HEK293T (cell line): ENCODE measurements around the gene CLASP1.
"Not testable (repeated sequence)": the region's sequence is repeated elsewhere in the genome, so short reads cannot be mapped to it uniquely, and the experiment has no call there.

Experiments used
- CTCF ChIA-PET: fragments of 350-600 bp; formaldehyde crosslinking; extraction: SDS; loops from one replicate; lab custom pipeline; 2021; ENCODE audit warnings: antibody characterized with exemption, inconsistent platforms; lab: Yijun Ruan, JAX
- POLR2A ChIA-PET: fragments of 350-600 bp; formaldehyde crosslinking; extraction: SDS; loops from one replicate; lab custom pipeline; 2020; ENCODE audit warnings: antibody characterized with exemption, inconsistent platforms; lab: Yijun Ruan, JAX
- DNase-seq: peaks from one replicate; pipeline ENCODE4 v3.0.0; 2012; ENCODE audit warnings: mixed read lengths; ENCODE audit errors: extremely low spot score
- ARNT ChIP-seq: fragments of 450-650 bp; IDR thresholded peaks from 2 replicates; pipeline ENCODE4 v1.6.1; 2017; ENCODE audit warnings: mild to moderate bottlenecking
- BHLHE40 ChIP-seq: fragments of 450-650 bp; IDR thresholded peaks from 2 replicates; pipeline ENCODE4 v1.6.1; 2016; ENCODE audit warnings: mild to moderate bottlenecking, moderate library complexity, borderline replicate concordance
- CTBP1 ChIP-seq: fragments of 450-650 bp; IDR thresholded peaks from 2 replicates; pipeline ENCODE4 v1.6.1; 2016; ENCODE audit warnings: borderline replicate concordance
- ELF4 ChIP-seq: fragments of 450-650 bp; IDR thresholded peaks from 2 replicates; pipeline ENCODE4 v1.6.1; 2017; ENCODE audit warnings: antibody characterized with exemption
- FOXA1 ChIP-seq: fragments of 450-650 bp; IDR thresholded peaks from 2 replicates; pipeline ENCODE4 v1.6.1; 2016; ENCODE audit warnings: mild to moderate bottlenecking
- FOXK2 ChIP-seq: fragments of 450-650 bp; IDR thresholded peaks from 2 replicates; pipeline ENCODE4 v1.6.1; 2016; ENCODE audit warnings: mild to moderate bottlenecking
- FOXM1 ChIP-seq: fragments of 450-650 bp; IDR thresholded peaks from 2 replicates; pipeline ENCODE4 v1.6.1; 2017; ENCODE audit warnings: mild to moderate bottlenecking, borderline replicate concordance
- HDGF ChIP-seq: fragments of 450-650 bp; IDR thresholded peaks from 2 replicates; pipeline ENCODE4 v1.6.1; 2017; ENCODE audit warnings: antibody characterized with exemption, borderline replicate concordance
- L3MBTL2 ChIP-seq: fragments of 450-650 bp; conservative IDR thresholded peaks from 2 replicates; pipeline ENCODE4 v1.6.1; 2016; ENCODE audit warnings: mild to moderate bottlenecking
- LEF1 ChIP-seq: fragments of 450-650 bp; IDR thresholded peaks from 2 replicates; pipeline ENCODE4 v1.6.1; 2017; ENCODE audit warnings: mild to moderate bottlenecking, borderline replicate concordance
- NFRKB ChIP-seq: fragments of 450-650 bp; IDR thresholded peaks from 2 replicates; pipeline ENCODE4 v1.6.1; 2016; ENCODE audit warnings: mild to moderate bottlenecking, moderate library complexity
- PKNOX1 ChIP-seq: fragments of 450-650 bp; IDR thresholded peaks from 2 replicates; pipeline ENCODE4 v1.6.1; 2016
- SP1 ChIP-seq: fragments of 450-650 bp; IDR thresholded peaks from 2 replicates; pipeline ENCODE4 v1.6.1; 2017
- SUZ12 ChIP-seq: fragments of 450-650 bp; IDR thresholded peaks from 2 replicates; pipeline ENCODE4 v1.6.1; 2016; ENCODE audit warnings: mild to moderate bottlenecking
- TARDBP ChIP-seq: fragments of 450-650 bp; IDR thresholded peaks from 2 replicates; pipeline ENCODE4 v1.6.1; 2016
- ZNF384 ChIP-seq: fragments of 450-650 bp; IDR thresholded peaks from 2 replicates; pipeline ENCODE4 v1.6.1; 2016

The CLASP1 gene

DNA sequence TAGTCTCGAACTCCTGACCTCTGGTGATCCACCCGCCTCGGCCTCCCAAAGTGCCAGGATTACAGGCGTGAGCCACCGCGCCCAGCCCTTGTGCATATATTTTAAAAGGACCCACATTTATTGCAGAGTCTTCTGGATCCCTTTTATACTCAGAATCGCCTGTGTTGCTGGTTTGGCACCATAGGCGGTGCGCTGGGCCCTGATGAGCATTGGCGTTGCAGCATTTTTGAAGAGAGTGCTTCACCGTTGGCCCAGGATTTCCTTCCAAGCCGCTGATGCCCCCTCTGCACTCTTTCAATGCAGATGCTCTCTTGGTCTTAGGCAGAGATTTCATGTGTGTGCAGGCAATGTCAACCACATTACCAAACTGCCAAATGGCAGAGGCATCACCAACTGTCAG lies 350.8 kb downstream of the CLASP1 start:
- POLR2A ChIA-PET: no interaction called here
- no peak for DNase-seq
- CTCF ChIA-PET: interaction anchor here (0.6 kb wide), 1 partner anchor 158 kb away, joined by 3 read pairs; no protein-coding TSS in a partner anchor
- TF ChIP-seq LEF1 (no peak), L3MBTL2 (no peak), BHLHE40 (no peak), HDGF (no peak), TARDBP (no peak), NFRKB (no peak), FOXA1 (no peak), ARNT (no peak)

- POLR2A ChIA-PET, DNase-seq: not testable (repeated sequence)
- CTCF ChIA-PET: interaction anchor here (0.7 to 1.3 kb wide), 5 partner anchors 10 to 169 kb away, joined by 3 to 6 read pairs (median 4); no protein-coding TSS in a partner anchor
These were observed 351.4 kb downstream of the CLASP1 start for GRCh38 chr2:121297866-121298265.

DNA sequence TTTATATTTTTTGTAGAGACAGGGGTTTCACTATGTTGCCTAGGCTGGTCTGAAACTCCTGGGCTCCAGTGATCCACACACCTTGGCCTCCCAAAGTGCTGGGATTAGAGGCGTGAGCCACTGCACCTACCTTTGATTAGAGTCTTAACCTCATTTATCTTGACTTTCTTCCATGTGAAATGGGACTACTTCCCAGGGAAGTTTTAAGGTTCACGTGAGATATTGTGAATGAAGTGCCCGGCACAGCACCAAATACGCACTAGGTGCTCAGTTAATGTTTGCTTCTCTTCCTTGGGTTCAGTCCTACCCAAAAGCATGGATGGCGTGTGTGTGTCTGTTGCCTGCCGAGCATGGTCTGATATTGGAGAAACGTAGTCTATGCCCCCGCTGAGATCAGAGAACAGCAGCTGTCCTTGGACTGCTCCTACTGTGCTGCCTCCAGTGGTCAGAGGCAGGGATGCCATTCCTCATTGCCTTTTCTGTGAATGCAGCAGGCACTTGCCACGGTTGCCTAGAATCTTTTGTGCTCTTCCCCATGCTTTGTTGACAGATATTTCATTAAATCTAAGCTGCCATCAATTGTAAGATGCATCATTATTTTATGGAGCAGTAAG lies 351.9 kb downstream of the CLASP1 start:
- POLR2A ChIA-PET: no interaction called here
- CTCF ChIA-PET: interaction anchor here (0.5 to 1.3 kb wide), 6 partner anchors 10 to 478 kb away, joined by 3 to 6 read pairs (median 4); no protein-coding TSS in a partner anchor
- DNase-seq: peak; percentile 86
- TF ChIP-seq FOXA1 (no peak), ZNF384 (no peak), HDGF (no peak), L3MBTL2 (no peak), BHLHE40 (no peak), ARNT (no peak), TARDBP (no peak), LEF1 (no peak), PKNOX1 (no peak), NFRKB (no peak), SUZ12 (no peak), FOXK2 (no peak), FOXM1 (no peak), SP1 (no peak), ELF4 (no peak), CTBP1 (no peak)

GRCh38 chr2:121295911-121296650 lies 353.2 kb downstream of the CLASP1 start:
- no peak for TF ChIP-seq TARDBP
- no peak for TF ChIP-seq FOXK2
- TF ChIP-seq PKNOX1: no peak
- no peak for TF ChIP-seq CTBP1
- no peak for TF ChIP-seq ELF4
- no peak for TF ChIP-seq FOXA1
- TF ChIP-seq ARNT: no peak
- TF ChIP-seq LEF1: no peak
- no peak for TF ChIP-seq FOXM1
- TF ChIP-seq HDGF: no peak
- no peak for TF ChIP-seq SP1
- TF ChIP-seq BHLHE40: no peak
- TF ChIP-seq L3MBTL2: no peak
- no peak for DNase-seq
- ChIA-PET CTCF (no interaction called here), POLR2A (no interaction called here)

DNA sequence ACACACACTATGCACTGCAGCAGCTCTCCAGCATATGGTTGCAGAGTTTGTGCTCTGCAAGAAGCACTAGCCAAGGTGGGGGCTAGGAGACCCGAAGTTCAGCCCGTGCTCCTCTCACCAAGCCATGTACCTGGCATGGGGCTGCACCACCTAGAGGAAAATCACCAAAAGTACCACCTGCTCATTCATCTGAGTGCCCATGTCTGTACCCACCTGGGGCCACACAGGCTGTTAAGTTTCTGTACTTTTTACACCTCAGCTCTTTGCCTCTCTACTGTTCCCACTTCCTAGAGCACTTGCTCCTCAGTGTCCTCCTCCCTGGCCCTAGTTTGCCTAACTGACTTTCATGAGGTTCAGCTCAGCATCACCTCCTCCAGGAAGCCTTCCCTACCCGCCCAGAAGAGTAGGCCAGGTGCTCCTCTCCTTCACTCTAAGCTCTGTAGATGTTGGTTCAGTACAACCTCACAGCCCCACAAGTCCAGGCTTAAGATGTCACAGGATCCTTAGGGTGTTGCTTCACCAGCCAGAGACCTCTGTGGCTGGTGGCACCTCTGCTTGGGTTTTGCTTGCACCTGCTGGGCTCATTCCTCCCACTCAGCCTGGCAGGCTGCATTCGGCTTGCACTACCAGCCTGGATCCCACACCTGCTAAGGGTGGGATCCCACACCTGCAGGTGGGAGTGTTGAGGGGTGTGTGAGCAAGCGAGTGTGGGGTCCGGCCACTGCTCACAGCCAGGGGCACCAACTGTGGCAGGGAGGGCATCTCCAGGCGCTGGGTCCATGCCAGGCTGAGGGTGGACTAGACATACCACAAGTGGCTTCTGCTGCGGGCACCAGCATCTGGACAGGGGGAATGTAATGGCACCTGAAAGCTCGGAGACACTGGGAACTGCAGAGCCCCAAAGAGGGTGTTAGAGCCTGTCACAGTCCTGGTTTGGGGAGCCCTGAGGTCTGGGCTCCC lies 354.1 kb downstream of the CLASP1 start:
- ChIA-PET POLR2A (no interaction called here), CTCF (no interaction called here)
- DNase-seq: no peak
- TF ChIP-seq BHLHE40: no peak
- TF ChIP-seq CTBP1: no peak
- no peak for TF ChIP-seq PKNOX1
- TF ChIP-seq TARDBP: no peak
- TF ChIP-seq NFRKB: no peak
- TF ChIP-seq ELF4: no peak
- no peak for TF ChIP-seq SP1
- no peak for TF ChIP-seq ZNF384
- no peak for TF ChIP-seq SUZ12
- no peak for TF ChIP-seq L3MBTL2
- no peak for TF ChIP-seq LEF1
- no peak for TF ChIP-seq FOXM1
- TF ChIP-seq FOXK2: no peak
- TF ChIP-seq HDGF: no peak
- no peak for TF ChIP-seq ARNT
- no peak for TF ChIP-seq FOXA1
